22Rv1 (cell line): Measurements from ENCODE around the gene TMC2.

ENCODE experiments used
- CTCF ChIP-seq: fragments of 450-650 bp; IDR thresholded peaks from 2 replicates; pipeline ENCODE4 v1.5.1; 2017; ENCODE audit warnings: mild to moderate bottlenecking
- ZFX ChIP-seq: fragments of 450-650 bp; IDR thresholded peaks from 2 replicates; pipeline ENCODE4 v1.6.1; 2017; ENCODE audit warnings: antibody characterized with exemption, borderline replicate concordance

- TF ChIP-seq CTCF (no peak), ZFX (no peak)
Measured at GRCh38 chr20:2602746-2603145, 66.4 kb downstream of the TMC2 start.
